ENCODE measurements around the gene OR4N2.
"Not testable (repeated sequence)": the region's sequence is repeated elsewhere in the genome, so short reads cannot be mapped to it uniquely, and the experiment has no call there.

The OR4N2 gene

GRCh38 chr14:19803470-19803869 is at the start of gene OR4N2:
Gene OR4N2 (plus strand): TSS chr14:19803770. CDS start chr14:19827449, 23,679 bp downstream.
- not testable (repeated sequence) for DNase-seq

- no peak for DNase-seq
Measured at GRCh38 chr14:19754172-19754571, 49.4 kb upstream of the OR4N2 start.

GRCh38 chr14:19771491-19771890 is 32.1 kb upstream of the OR4N2 start:
- not testable (repeated sequence) for DNase-seq

GRCh38 chr14:19771895-19772430 is 31.6 kb upstream of the OR4N2 start:
- DNase-seq = no peak

GRCh38 chr14:19772454-19772853 is 31.1 kb upstream of the OR4N2 start:
- DNase-seq = not testable (repeated sequence)

- not testable (repeated sequence) for DNase-seq
Measured at GRCh38 chr14:19773204-19773603, 30.4 kb upstream of the OR4N2 start, which contains the start of gene OR4M1. Gene OR4M1 (plus strand): TSS chr14:19773504. CDS start chr14:19780323, 6,819 bp downstream.

GRCh38 chr14:19775587-19775986 is 28.0 kb upstream of the OR4N2 start:
- DNase-seq = no peak

- not testable (repeated sequence) for DNase-seq
Measured at GRCh38 chr14:19785848-19786247, 17.7 kb upstream of the OR4N2 start.

GRCh38 chr14:19787318-19787717 is 16.3 kb upstream of the OR4N2 start:
- not testable (repeated sequence) for DNase-seq

- not testable (repeated sequence) for DNase-seq
Measured at GRCh38 chr14:19788150-19788549, 15.4 kb upstream of the OR4N2 start.

- DNase-seq = not testable (repeated sequence)
Measured at GRCh38 chr14:19796520-19797108, 7.0 kb upstream of the OR4N2 start.

- no peak for DNase-seq
Measured at GRCh38 chr14:19799880-19800279, 3.7 kb upstream of the OR4N2 start.

- DNase-seq = no peak
Measured at GRCh38 chr14:19800282-19801117, 3.1 kb upstream of the OR4N2 start.

- no peak for DNase-seq
Measured at GRCh38 chr14:19801118-19801464, 2.5 kb upstream of the OR4N2 start.

GRCh38 chr14:19813171-19813920 is 9.8 kb downstream of the OR4N2 start:
- not testable (repeated sequence) for DNase-seq

GRCh38 chr14:19819879-19820278 is 16.3 kb downstream of the OR4N2 start:
- DNase-seq = not testable (repeated sequence)

- not testable (repeated sequence) for DNase-seq
Measured at GRCh38 chr14:19821016-19821415, 17.4 kb downstream of the OR4N2 start.

GRCh38 chr14:19823178-19823577 is 19.6 kb downstream of the OR4N2 start:
- no peak for DNase-seq

GRCh38 chr14:19823765-19824164 is 20.2 kb downstream of the OR4N2 start:
- DNase-seq = no peak

GRCh38 chr14:19827626-19828244 is 24.2 kb downstream of the OR4N2 start:
- not testable (repeated sequence) for DNase-seq

- no peak for DNase-seq
Measured at GRCh38 chr14:19828314-19828713, 24.7 kb downstream of the OR4N2 start.

- not testable (repeated sequence) for DNase-seq
Measured at GRCh38 chr14:19834203-19834848, 30.8 kb downstream of the OR4N2 start.

Data from activated T-cell treated with anti-CD3 and anti-CD28 coated beads, Interleukin-2, amount 50 U/mL, for 48 hours (primary cell).